ENCODE data around the gene SCAPER.
"Not testable (repeated sequence)": the region's sequence is repeated elsewhere in the genome, so short reads cannot be mapped to it uniquely, and the experiment has no call there.

The SCAPER gene

GRCh38 chr15:76912430-76912829, 7.3 kb upstream of the SCAPER start:
- no peak for DNase-seq

DNA sequence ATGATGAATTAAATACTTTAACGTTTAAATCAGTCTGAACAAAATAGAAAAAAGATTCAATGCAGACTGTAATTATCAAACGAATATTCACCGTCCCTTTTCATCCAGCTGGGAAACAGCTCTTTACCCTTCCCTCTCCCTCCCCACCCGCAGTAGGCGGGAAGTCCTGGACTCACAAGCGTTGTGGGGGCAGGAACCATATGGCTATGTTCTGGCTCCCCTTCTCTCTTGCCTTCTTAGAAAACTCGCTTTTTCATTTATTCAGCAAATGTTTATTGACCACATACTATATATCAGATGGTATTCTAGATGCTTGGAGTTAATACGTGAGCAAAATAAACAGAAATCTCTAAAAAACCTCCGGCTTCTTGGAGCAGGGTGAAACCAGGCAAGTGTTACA, 715 bp upstream of the SCAPER start:
- DNase-seq: peak; percentile 37

- peak; percentile 54 for DNase-seq
These were observed 603 bp downstream of the SCAPER start for GRCh38 chr15:76904461-76905012.

DNA sequence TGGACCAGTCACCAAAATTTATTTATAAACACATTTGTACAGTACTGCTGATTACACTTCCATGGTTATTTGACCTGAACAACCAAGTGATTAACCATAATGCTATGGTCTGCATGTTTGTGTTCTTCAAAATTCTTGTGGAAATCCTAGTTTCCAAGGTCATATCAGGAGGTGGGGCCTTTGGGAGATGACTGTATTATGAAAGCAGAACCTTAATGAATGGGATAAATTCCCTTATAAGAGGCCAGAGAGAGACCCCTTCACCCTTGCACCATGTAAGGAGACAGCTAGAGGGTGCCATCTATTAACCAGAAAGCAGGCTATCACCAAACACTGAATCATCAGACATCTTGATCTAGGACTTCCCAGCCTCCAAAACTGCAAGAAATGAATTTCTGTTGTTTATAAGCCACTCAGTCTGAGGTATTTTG, 1.9 kb downstream of the SCAPER start:
- DNase-seq: no peak

DNA sequence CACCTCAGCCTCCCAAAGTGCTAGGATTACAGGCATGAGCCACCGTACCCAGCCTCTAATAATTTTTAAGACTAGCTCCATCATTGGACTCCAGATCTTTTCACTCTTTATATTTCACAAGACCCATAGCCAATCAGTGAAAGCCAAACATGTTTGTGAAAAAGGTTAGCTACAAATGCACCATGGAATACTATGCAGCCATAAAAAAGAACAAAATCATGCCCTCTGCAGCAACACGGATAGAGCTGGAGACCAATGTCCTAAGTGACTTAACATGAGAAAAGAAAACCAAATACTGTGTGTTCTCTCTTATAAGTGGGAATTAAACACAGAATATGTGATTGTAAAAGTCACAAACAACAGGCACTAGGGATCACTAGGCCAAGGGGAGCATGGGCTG, 3.2 kb downstream of the SCAPER start:
- no peak for DNase-seq

DNA sequence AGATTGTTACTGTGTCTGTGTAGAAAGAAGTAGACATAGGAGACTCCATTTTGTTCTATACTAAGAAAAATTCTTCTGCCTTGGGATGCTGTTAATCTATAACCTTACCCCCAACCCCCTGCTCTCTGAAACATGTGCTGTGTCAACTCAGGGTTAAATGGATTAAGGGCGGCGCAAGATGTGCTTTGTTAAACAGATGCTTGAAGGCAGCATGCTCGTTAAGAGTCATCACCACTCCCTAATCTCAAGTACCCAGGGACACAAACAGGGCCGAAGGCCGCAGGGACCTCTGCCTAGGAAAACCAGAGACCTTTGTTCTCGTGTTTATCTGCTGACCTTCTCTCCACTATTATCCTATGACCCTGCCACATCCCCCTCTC, 5.2 kb downstream of the SCAPER start:
- not testable (repeated sequence) for DNase-seq

- not testable (repeated sequence) for DNase-seq
These were observed 5.8 kb downstream of the SCAPER start for GRCh38 chr15:76899176-76899930.

DNA sequence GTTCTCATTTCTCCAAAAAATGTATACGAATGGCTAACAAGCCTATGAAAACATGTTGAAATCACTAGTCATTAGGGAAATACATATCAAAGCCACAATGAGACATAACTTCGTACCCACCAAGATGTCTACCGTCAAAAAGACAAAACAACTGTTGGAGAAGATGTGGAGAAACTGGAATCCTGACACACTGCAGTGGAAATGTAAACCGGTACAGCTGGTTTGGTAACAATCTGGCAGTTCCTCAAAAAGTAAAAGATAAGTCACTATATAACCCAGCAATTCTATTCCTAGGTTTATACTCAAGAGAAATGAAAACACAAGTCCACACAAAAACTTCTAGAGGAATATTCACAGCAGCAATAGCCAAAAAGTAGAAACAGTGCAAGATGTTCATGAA, 7.0 kb downstream of the SCAPER start:
- DNase-seq: no peak

DNA sequence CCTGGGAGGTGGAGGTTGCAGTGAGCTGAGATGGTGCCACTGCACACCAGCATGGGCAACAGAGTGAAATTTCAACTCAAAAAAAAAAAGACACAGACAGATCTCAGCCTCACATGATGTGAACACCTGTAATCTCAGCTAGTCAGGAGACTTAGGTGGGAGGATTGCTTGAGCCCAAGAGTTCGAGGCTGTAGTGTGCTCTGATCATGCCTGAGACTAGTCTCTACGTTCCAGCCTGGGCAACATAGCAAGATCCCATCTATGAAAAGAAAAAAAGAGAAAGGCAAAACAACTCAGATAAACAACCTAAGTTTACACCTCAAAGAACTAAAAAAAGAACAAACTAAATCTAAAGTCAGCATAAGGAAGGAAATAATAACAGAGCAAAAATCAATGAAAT, 11.0 kb downstream of the SCAPER start:
- no peak for DNase-seq

GRCh38 chr15:76892836-76893235, 12.3 kb downstream of the SCAPER start:
- not testable (repeated sequence) for DNase-seq

DNA sequence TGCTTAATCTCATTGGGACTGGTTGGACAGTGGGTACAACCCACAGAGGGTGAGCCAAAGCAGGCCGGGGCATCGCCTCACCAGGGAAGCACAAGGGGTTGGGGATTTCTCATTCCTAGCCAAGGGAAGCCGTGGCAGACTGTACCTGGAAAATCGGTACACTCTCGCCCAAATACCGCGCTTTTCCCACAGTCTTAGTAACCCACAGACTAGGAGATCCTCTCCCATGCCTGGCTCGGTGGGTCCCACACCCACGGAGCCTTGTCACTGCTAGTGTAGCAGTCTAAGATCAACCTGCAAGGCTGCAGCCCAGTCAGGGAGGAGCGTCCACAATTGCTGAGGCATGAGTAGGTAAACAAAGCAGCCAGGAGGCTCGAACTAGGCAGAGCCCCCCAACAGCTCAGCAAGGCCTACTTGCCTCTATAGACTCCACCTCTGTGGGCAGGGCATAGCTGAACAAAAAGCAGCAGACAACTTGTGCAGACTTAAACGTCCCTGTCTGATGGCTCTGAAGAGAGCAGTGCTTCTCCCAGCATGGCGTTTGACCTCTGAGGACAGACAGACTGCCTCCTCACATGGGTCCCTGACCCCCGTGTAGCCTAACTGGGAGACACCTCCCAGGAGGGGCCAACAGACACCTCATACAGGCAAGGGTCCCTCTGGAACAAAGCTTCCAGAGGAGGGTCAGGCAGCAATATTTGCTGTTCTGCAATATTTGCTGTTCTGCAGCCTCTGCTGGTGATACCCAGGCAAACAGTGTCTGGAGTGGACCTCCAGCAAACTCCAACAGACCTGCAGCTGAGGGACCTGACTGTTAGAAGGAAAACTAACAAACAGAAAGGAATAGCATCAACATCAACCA, 17.6 kb downstream of the SCAPER start:
- DNase-seq: not testable (repeated sequence)

DNA sequence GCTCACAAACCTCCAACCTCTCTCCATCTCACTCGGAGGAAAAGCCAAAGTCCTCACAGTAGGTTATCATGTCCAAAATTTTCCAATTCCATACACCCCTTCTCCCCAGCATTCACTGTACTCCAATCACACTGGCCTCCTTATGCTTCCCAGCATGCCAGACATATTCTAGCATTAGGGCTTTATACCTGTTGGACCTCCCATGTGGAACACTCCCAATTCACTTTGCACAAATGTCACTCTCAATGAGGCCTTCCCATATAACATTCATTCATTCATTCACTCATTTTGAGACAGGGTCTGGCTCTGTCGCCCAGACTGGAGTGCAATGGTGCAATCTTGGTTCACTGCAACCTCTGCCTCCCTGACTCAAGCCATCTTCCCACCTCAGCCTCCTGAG, 19.9 kb downstream of the SCAPER start:
- no peak for DNase-seq

- DNase-seq: no peak
These were observed 29.2 kb downstream of the SCAPER start for GRCh38 chr15:76875911-76876310.

DNA sequence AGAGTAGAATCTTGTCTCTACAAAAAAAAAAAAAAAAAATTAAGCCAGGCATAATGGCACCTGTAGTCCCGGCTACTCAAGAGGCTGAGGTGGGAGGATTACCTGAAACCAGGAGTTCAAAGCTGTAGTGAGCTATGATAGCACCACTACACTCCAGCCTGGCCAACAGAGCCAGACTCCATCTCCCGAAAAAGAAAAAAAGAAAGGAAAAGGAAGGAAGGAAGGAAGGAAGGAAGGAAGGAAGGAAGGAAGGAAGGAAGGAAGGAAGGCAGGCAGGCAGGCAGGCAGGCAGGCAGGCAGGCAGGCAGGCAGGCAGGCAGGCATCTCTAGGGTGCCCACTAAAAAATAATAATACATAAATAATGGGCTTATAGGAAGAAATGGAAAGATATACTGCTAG, 32.1 kb downstream of the SCAPER start:
- DNase-seq: not testable (repeated sequence)

DNA sequence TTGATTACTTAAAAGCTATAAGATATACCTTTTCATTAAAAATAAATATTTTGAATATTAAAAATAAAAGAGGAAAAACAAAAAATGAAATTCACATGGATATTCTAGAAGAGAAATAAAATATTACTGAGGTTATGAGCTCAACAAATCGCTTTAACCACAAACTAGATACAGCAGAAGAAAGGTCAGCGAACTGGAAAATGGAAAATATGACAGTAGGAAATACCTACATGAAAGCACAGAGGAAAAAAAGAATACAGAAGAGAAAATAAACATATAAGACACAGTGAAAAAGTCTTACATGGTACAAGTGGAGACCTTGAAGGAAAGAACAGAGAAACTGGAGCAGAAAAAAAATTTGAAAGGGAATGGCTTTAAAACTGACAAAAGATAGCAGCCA, 33.2 kb downstream of the SCAPER start:
- DNase-seq: no peak

- DNase-seq: no peak
These were observed 36.4 kb downstream of the SCAPER start for GRCh38 chr15:76868740-76869139.

GRCh38 chr15:76866716-76867321, 38.3 kb downstream of the SCAPER start:
- peak; percentile 24 for DNase-seq

- no peak for DNase-seq
These were observed 39.1 kb downstream of the SCAPER start for GRCh38 chr15:76866008-76866407.

- DNase-seq: no peak
These were observed 39.6 kb downstream of the SCAPER start for GRCh38 chr15:76865548-76865991.

DNA sequence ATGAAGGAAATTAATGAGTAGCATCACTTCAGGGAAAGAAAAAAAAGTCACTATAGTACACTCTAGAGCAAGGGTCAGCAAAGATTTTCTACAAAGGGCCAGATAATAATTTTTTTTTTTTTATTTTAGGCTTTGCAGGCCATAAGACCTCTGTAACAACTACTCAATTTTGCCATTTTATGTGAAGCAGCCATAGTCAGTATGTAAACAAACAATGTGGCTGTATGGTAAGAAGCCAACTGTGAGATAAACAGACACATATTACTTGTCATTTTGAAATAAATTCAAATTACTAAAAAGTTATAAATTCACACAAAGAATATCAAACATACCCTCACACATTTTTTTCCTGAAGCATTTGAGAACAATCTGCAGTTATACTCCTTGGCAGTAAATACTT, 40.6 kb downstream of the SCAPER start:
- DNase-seq: no peak

GRCh38 chr15:76863693-76864092, 41.4 kb downstream of the SCAPER start:
- DNase-seq: no peak

DNA sequence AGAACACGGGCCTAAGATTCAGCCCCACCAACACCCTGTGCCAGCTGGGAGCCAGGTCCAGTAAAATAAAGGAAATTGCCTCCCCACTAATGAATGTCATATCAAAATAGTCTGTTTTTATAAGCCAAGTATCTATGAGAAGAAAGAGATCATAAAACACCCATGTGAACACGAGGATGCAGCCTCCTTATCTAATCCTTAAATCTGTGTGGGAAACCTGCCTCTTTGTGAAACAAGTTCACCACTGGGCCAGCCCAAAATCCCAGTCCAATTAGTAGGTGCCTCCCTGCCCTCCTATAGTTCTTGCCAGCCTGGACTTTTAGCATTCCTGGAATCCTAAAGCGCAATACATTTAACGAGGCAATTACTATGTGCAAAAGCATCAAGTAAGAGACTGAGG, 42.0 kb downstream of the SCAPER start:
- no peak for DNase-seq

DNA sequence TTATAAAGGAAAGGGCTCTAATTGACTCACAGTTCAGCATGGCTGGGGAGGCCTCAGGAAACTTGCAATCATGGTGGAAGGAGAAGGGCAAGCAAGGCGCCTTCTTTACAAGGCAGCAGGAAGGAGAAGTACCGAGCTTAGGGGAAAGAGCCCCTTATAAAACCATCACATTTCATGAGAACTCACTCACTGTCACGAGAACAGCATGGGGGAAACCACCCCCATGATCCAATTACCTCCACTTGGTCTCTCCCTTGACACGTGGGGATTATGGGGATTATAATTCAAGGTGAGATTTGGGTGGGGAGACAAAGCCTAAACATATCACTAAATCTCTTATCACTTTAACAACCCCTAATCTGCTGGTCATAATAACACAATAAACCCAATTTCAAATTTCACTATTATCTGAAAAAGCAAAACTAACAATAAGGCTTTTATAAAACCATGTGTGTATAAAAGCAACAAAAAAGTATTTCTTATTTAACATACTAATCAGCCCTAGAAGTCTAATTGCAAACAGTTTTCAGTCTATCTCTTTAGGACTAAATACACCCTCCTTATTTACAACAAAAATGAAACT, 43.2 kb downstream of the SCAPER start:
- DNase-seq: no peak
